ENCODE results near the gene LEMD2.

The LEMD2 gene

DNA sequence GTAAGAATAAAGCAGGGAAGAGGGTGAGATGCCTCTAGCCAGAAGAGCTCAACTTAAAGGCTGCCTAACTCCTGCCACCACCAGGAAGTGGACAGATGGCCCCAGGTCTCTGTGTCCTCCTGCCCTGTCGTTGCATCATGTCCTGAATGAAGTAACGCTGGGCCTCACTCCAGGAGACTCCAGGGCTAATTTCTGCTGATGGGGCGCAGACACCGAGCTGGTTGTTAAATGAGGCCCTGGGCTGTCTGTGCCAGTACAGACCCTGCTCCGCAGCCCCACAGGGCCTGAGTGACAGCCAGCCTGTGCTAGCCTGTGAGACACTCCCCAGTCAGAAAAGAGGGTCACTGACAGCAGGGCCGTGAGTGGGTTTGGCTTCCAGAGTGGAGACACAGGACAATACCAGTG is 48.7 kb downstream of the LEMD2 start:
- TF ChIP-seq, protein P1, sequence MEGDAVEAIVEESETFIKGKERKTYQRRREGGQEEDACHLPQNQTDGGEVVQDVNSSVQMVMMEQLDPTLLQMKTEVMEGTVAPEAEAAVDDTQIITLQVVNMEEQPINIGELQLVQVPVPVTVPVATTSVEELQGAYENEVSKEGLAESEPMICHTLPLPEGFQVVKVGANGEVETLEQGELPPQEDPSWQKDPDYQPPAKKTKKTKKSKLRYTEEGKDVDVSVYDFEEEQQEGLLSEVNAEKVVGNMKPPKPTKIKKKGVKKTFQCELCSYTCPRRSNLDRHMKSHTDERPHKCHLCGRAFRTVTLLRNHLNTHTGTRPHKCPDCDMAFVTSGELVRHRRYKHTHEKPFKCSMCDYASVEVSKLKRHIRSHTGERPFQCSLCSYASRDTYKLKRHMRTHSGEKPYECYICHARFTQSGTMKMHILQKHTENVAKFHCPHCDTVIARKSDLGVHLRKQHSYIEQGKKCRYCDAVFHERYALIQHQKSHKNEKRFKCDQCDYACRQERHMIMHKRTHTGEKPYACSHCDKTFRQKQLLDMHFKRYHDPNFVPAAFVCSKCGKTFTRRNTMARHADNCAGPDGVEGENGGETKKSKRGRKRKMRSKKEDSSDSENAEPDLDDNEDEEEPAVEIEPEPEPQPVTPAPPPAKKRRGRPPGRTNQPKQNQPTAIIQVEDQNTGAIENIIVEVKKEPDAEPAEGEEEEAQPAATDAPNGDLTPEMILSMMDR (IDR thresholded peaks at IDR 0.05; ENCODE audit: insufficient read depth, low read length, poor library complexity, severe bottlenecking): no peak
- no peak for DNase-seq (ENCODE audit: extremely low read depth, insufficient read length)
- no peak overlapping the region for H3K4me3 ChIP-seq (replicated peaks; ENCODE audit: low read depth, low read length)
- no peaks in the 10 kb centered on the region for H3K36me3 ChIP-seq (ENCODE audit: control insufficient read depth, insufficient read depth, low read length)
- H3K27me3 ChIP-seq (replicated peaks; ENCODE audit: control insufficient read depth, insufficient read depth, low read length): no peaks in the 10 kb centered on the region; the same call in 1 of the 2 replicates

DNA sequence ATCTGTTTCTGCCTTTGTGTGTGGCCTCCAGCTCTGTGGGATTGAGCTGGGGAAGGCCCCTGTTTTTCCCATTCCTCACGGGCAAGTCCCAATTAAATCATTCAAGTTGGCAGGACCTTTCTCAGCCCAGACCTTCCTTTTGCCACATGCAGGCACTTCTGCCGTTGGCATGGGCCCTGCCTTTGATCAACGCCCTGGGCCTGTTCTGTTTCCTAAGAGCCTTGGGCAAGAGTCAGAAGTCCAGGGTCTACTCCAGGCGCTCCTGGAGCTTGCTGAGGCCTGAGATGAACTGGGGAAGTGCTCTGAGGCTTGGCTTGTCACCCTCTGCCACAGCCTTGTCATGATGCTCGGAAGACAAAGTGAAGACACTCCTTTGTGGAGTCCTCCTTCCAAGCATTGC is 49.4 kb downstream of the LEMD2 start:
- H3K4me3 ChIP-seq (replicated peaks; ENCODE audit: low read depth, low read length): no peak overlapping the region
- DNase-seq (ENCODE audit: extremely low read depth, insufficient read length): no peak
- H3K36me3 ChIP-seq (ENCODE audit: control insufficient read depth, insufficient read depth, low read length): no peaks in the 10 kb centered on the region
- no peaks in the 10 kb centered on the region; the same call in 1 of the 2 replicates for H3K27me3 ChIP-seq (replicated peaks; ENCODE audit: control insufficient read depth, insufficient read depth, low read length)
- TF ChIP-seq, protein P1 (IDR thresholded peaks at IDR 0.05; ENCODE audit: insufficient read depth, low read length, poor library complexity, severe bottlenecking): no peak

DNA sequence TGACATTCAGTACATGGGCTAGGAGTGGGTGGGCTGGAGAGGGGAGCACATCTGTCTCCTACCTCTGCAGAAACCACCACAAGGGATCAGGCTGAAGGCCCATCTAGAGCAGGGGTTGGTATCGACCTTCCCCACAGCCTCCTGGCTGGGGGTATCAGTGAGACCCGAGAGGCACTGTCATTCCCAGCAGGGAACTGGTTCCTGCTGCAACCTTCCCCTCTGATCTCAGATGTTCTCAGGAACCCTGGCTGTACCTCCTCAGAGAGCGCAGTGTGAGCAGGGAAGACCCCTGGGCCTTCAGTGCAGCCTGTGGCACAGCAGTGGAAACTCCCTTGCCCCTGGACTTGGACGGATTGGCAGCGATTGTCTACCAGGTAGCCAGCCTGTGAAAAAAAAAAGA is 50.1 kb downstream of the LEMD2 start:
- H3K36me3 ChIP-seq (ENCODE audit: control insufficient read depth, insufficient read depth, low read length): no peaks in the 10 kb centered on the region
- no peak overlapping the region for H3K4me3 ChIP-seq (replicated peaks; ENCODE audit: low read depth, low read length)
- TF ChIP-seq, protein P1 (IDR thresholded peaks at IDR 0.05; ENCODE audit: insufficient read depth, low read length, poor library complexity, severe bottlenecking): no peak
- no peak for DNase-seq (ENCODE audit: extremely low read depth, insufficient read length)
- H3K27me3 ChIP-seq (replicated peaks; ENCODE audit: control insufficient read depth, insufficient read depth, low read length): no peaks in the 10 kb centered on the region; the same call in 1 of the 2 replicates

DNA sequence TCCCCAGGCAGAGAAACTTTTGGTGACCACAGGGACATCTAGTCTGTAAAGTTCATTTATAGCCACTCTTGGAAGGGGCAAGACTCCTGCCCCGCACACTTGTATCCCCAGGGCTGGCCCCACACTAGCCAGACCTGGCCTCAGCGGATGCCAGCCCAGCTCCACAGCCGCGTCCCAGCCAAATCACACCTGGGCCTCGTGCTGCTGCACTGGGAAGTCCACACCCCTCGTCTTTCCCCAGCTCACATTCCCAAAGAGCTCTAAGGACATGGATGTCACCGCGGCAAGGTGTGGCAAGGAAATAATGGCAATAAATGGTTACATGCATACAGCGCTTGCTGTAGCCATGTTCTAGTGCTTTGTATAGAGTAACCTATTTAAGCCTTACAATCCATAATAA is 50.8 kb downstream of the LEMD2 start:
- TF ChIP-seq, protein P1 (IDR thresholded peaks at IDR 0.05; ENCODE audit: insufficient read depth, low read length, poor library complexity, severe bottlenecking): no peak
- no peaks in the 10 kb centered on the region for H3K36me3 ChIP-seq (ENCODE audit: control insufficient read depth, insufficient read depth, low read length)
- DNase-seq (ENCODE audit: extremely low read depth, insufficient read length): no peak
- H3K4me3 ChIP-seq (replicated peaks; ENCODE audit: low read depth, low read length): no peak overlapping the region
- no peaks in the 10 kb centered on the region; the same call in 1 of the 2 replicates for H3K27me3 ChIP-seq (replicated peaks; ENCODE audit: control insufficient read depth, insufficient read depth, low read length)

DNA sequence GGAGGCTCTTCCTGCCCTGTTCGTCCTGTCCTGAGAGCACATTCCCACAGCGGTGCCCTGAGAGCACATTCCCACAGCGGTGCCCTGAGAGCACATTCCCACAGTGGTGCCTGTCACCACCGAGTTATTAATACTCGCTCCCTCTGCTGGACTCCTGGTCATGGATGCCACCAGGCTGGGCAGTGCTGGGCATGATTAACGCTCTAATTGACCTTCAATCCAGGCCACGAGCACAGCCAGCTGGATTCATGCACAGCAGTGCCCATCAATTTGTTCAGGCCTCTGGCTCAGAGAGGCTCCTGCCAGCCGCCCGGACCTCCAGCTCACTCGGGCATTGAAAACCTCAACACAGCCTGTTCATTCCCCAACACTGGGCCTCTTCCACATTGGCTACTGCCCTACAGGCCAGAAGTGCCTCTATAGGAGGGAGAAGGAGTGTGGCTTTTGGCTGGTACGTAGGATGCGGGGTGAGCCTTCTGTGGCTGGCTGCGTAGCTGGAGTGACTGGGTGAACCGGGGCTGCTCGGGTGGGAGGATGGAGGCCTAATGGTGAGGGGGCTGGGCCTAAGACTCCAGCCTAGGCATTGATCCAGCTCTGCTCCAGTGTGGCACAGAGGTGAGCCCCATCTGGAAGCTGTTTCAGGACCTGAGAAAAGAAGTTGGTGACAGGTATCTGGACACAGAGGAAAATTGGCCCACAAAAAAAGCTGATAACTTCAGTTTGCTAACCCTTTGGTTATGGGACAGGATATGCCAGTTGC is 51.5 kb downstream of the LEMD2 start:
- DNase-seq (ENCODE audit: extremely low read depth, insufficient read length): no peak
- Histone ChIP-seq H3K4me3 (replicated peaks; ENCODE audit: low read depth, low read length) (no peak overlapping the region), H3K27me3 (replicated peaks; ENCODE audit: control insufficient read depth, insufficient read depth, low read length) (no peaks in the 10 kb centered on the region; the same call in none of the 2 replicates), H3K36me3 (ENCODE audit: control insufficient read depth, insufficient read depth, low read length) (no peaks in the 10 kb centered on the region)
- TF ChIP-seq, protein P1 (IDR thresholded peaks at IDR 0.05; ENCODE audit: insufficient read depth, low read length, poor library complexity, severe bottlenecking): no peak

Data from GM06990 (cell line).